Measurements from ENCODE around the gene CLUH. TPM values are rescaled to one million over a fixed set of nuclear protein-coding genes. Genes with fewer than 3 reads are reported as not detected.
"Not testable (repeated sequence)": the region's sequence is repeated elsewhere in the genome, so short reads cannot be mapped to it uniquely, and the experiment has no call there.

Gene CLUH
- total and polyA plus RNA-seq, 2 experiments from 2014 or later = 16.3 to 32.7 TPM

DNA sequence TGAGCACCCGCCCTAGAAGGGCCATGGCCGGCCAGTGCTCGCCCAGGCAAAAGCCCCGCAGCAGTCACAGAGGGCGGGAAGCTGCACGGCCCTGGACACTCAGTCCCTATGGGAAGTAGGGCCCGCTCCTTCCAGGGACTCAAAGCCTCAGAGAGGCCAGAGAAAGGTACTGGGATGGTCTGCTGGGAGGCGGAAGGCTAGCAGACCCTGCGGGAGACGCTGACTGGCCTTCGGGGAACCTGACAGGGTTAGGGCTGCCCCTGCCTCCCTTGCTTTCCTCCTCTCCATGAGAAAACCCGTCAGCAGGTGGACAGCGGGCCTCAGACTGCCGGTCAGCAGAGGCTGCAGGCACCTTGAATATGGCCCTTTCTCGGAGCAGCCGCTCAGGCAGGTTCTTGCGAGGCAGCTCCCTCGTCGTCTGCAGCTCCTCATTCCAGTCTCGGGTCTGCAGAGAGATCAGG is 11.5 kb downstream of the CLUH start:
- no peaks in the 10 kb centered on the region for H3K9me3 ChIP-seq (ENCODE audit: low read depth)
- in situ Hi-C loops (cut with MboI) = no loop called here
- H3K9me2 ChIP-seq (ENCODE audit: insufficient read depth) = no peaks in the 10 kb centered on the region
- 91 to 94% methylated on average over 20 of the region's 20 CpGs for WGBS, 2 experiments (ENCODE audit: low coverage in 1 of 2, low lambda C conversion rate in 2 of 2, missing lambda C conversion rate in 2 of 2)
- H3K4me3 ChIP-seq = no peak overlapping the region
- no peaks in the 10 kb centered on the region for H3K27me3 ChIP-seq (replicated peaks; ENCODE audit: insufficient read depth)
- H3K9ac ChIP-seq = no peak overlapping the region
- H2AFZ ChIP-seq = no peak overlapping the region
- H4K20me1 ChIP-seq (ENCODE audit: insufficient read depth) = no peaks in the 10 kb centered on the region
- no peak for TF ChIP-seq EZH2phosphoT487 (IDR thresholded peaks at IDR 0.05; ENCODE audit: insufficient read depth, low read depth)
- TF ChIP-seq EZH2 (IDR thresholded peaks at IDR 0.05; ENCODE audit: insufficient read depth, poor library complexity, severe bottlenecking) = no peak
- H3K79me2 ChIP-seq (ENCODE audit: insufficient read depth) = peaks cover 7% of the 10 kb centered on the region
- peaks cover 4% of the 10 kb centered on the region; the same call in 1 of the 2 replicates for H3K36me3 ChIP-seq (ENCODE audit: low read depth)
- H3K4me2 ChIP-seq (ENCODE audit: unreplicated experiment) = no peak overlapping the region
- no peaks in the 10 kb centered on the region for H3F3A ChIP-seq (ENCODE audit: insufficient read depth)
- H3K27ac ChIP-seq = no peak overlapping the region
- H3K4me1 ChIP-seq (ENCODE audit: insufficient read depth) = no peaks in the 10 kb centered on the region
- DNase-seq = no peak

DNA sequence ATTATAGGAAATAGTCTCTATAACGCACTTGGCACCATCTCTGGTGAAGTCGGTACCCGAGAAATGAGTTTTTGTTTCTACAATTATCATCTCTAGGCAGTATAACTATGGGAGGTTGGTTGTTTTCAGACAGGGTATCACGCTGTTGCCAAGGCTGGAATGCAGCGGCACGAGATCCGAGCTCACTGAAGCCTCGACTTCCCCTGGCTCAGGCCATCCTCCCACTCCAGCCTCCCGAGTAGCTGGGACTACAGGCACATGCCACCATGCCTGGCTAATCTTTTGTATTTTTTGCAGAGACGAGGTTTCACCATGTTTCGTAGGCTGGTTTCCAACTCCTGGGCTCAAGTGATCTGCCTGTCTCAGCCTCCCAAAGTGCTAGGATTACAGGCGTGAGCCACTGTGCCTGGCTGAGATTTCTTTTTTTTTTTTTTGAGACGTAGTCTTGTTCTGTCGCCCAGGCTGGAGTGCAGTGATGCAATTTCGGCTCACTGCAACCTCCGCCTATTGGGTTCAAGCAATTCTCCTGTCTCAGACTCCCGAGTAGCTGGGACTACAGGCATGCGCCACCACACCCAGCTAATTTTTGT is 12.3 kb downstream of the CLUH start:
- H3K27ac ChIP-seq; H3F3A ChIP-seq (ENCODE audit: insufficient read depth); H3K4me2 ChIP-seq (ENCODE audit: unreplicated experiment); in situ Hi-C loops (cut with MboI); H3K36me3 ChIP-seq (ENCODE audit: low read depth); H3K79me2 ChIP-seq (ENCODE audit: insufficient read depth); H3K9me2 ChIP-seq (ENCODE audit: insufficient read depth); H3K4me1 ChIP-seq (ENCODE audit: insufficient read depth); H3K27me3 ChIP-seq (replicated peaks; ENCODE audit: insufficient read depth); H3K4me3 ChIP-seq; H3K9ac ChIP-seq; DNase-seq; H4K20me1 ChIP-seq (ENCODE audit: insufficient read depth); H2AFZ ChIP-seq; H3K9me3 ChIP-seq (ENCODE audit: low read depth): not testable (repeated sequence)
- WGBS, 2 experiments (ENCODE audit: low coverage in 1 of 2, low lambda C conversion rate in 2 of 2, missing lambda C conversion rate in 2 of 2) = 86% methylated on average over 18 of the region's 18 CpGs

DNA sequence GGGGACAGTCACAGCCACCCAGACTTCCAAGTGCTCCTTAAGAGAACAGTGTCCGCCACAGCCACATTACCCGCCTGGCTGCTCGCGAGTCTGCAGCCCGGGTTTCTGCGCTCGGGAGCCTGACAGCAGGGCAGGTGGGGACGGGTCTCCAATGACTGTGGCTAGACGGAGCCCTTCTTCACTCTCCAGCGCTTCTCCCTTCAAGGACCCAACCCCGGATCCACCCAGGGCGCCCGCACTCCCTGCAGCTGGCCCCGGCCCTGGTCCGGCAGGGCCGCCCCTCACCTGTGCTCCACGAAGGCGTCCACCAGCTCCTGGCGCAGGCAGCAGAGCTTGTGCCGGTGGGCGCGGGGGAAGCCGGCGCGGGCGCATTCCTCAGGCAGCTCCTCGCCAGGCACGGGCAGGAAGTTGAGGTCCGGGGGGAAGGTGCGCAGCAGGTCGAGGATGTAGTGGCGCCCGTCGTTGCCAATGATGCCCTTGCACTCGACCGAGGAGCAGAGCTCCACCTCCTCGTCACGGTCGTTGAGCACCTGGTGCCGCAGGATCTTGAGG is 13.9 kb downstream of the CLUH start:
- in situ Hi-C loops (cut with MboI) = no loop called here
- no peaks in the 10 kb centered on the region for H3K4me1 ChIP-seq (ENCODE audit: insufficient read depth)
- no peaks in the 10 kb centered on the region for H3K9me3 ChIP-seq (ENCODE audit: low read depth)
- no peak for DNase-seq
- no peaks in the 10 kb centered on the region for H3K9me2 ChIP-seq (ENCODE audit: insufficient read depth)
- TF ChIP-seq EZH2phosphoT487 (IDR thresholded peaks at IDR 0.05; ENCODE audit: insufficient read depth, low read depth) (no peak), EZH2 (IDR thresholded peaks at IDR 0.05; ENCODE audit: insufficient read depth, poor library complexity, severe bottlenecking) (no peak)
- no peaks in the 10 kb centered on the region for H3K27me3 ChIP-seq (replicated peaks; ENCODE audit: insufficient read depth)
- peaks cover 4% of the 10 kb centered on the region; the same call in 1 of the 2 replicates for H3K36me3 ChIP-seq (ENCODE audit: low read depth)
- no peak overlapping the region for H3K9ac ChIP-seq
- no peak overlapping the region for H2AFZ ChIP-seq
- no peak overlapping the region for H3K4me2 ChIP-seq (ENCODE audit: unreplicated experiment)
- 95 to 99% methylated on average over 35 to 40 of the region's 40 CpGs for WGBS, 2 experiments (ENCODE audit: low coverage in 1 of 2, low lambda C conversion rate in 2 of 2, missing lambda C conversion rate in 2 of 2)
- H3K79me2 ChIP-seq (ENCODE audit: insufficient read depth) = no peaks in the 10 kb centered on the region
- no peak overlapping the region for H3K27ac ChIP-seq
- H4K20me1 ChIP-seq (ENCODE audit: insufficient read depth) = no peaks in the 10 kb centered on the region
- H3F3A ChIP-seq (ENCODE audit: insufficient read depth) = no peaks in the 10 kb centered on the region
- H3K4me3 ChIP-seq = no peak overlapping the region

DNA sequence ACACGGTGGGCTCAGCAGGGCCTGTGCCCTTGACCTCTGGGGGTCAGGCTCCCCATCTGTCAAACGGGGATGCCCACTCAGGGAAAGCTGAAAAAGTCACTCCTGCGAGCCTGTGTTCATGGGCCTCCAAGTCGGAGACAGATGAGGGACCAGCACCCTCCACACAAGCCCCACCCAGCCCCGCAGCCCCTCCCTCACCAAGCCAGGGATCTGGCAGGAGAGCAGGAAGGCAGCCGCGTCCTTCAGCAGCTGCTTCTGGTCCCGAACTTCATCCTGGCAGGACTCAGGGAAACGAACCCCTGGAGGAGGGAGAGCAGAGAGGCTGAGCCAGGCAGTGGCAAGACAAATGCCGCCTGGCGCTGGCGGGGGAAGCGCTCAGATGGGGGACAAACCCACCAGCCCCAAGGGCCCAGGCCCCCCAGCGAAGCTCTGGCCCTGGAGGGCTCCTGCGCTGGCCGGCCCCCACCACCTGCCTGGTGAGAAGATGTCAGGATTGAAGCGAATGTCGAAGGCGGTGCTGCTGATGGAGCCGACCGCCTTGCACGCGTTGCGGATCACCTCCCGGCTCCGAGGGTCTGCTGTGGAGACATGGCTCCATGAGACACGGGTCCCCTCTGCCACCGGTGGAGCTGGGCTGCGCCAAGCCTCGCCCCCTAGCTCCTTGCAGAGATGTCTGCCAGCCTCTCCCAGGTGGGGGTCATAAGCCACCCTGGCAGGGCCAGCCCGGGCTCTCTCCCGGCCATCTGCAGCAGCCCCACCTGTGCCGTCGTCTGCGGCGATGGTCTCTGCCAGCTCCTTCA is 15.4 kb downstream of the CLUH start:
- no peak overlapping the region for H3K27ac ChIP-seq
- H3K27me3 ChIP-seq (replicated peaks; ENCODE audit: insufficient read depth) = no peaks in the 10 kb centered on the region
- in situ Hi-C loops (cut with MboI) = no loop called here
- H4K20me1 ChIP-seq (ENCODE audit: insufficient read depth) = no peaks in the 10 kb centered on the region
- no peaks in the 10 kb centered on the region for H3K9me3 ChIP-seq (ENCODE audit: low read depth)
- no peak overlapping the region for H3K9ac ChIP-seq
- 91 to 92% methylated on average over 31 to 36 of the region's 36 CpGs for WGBS, 2 experiments (ENCODE audit: low coverage in 1 of 2, low lambda C conversion rate in 2 of 2, missing lambda C conversion rate in 2 of 2)
- no peaks in the 10 kb centered on the region for H3K4me1 ChIP-seq (ENCODE audit: insufficient read depth)
- H3K79me2 ChIP-seq (ENCODE audit: insufficient read depth) = no peaks in the 10 kb centered on the region
- H3F3A ChIP-seq (ENCODE audit: insufficient read depth) = no peaks in the 10 kb centered on the region
- H3K36me3 ChIP-seq (ENCODE audit: low read depth) = peaks cover 4% of the 10 kb centered on the region; the same call in 1 of the 2 replicates
- DNase-seq = no peak
- no peak overlapping the region for H3K4me2 ChIP-seq (ENCODE audit: unreplicated experiment)
- H3K9me2 ChIP-seq (ENCODE audit: insufficient read depth) = no peaks in the 10 kb centered on the region
- H3K4me3 ChIP-seq = no peak overlapping the region
- no peak for TF ChIP-seq EZH2 (IDR thresholded peaks at IDR 0.05; ENCODE audit: insufficient read depth, poor library complexity, severe bottlenecking)
- H2AFZ ChIP-seq = no peak overlapping the region
